ENCODE data around the gene KLHDC4.

DNA sequence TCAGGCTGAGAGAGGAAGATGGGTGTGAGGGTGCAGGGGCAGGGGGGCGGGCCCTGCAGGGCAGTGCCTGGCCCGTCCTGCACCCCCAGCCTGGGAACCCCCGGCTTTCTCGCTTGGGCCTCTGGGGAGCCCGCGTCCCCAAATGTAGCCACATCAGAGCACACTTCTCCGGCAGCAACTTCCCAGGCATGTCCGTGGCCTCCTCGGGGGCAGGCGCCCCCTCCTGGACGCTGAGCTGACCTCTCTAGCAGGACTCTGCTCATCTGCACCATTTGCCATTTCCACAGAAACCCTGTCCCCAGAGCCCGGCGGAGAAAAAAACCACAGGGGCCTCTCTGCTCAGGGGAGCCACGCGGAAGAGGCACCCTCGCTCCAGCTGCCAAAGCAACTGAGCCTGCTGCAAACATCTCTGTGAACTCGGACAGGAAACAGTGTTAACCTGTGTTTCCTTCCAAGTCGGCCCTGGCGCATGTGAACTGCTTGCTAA, 63.4 kb downstream of the KLHDC4 start:
- TF ChIP-seq, protein P1, sequence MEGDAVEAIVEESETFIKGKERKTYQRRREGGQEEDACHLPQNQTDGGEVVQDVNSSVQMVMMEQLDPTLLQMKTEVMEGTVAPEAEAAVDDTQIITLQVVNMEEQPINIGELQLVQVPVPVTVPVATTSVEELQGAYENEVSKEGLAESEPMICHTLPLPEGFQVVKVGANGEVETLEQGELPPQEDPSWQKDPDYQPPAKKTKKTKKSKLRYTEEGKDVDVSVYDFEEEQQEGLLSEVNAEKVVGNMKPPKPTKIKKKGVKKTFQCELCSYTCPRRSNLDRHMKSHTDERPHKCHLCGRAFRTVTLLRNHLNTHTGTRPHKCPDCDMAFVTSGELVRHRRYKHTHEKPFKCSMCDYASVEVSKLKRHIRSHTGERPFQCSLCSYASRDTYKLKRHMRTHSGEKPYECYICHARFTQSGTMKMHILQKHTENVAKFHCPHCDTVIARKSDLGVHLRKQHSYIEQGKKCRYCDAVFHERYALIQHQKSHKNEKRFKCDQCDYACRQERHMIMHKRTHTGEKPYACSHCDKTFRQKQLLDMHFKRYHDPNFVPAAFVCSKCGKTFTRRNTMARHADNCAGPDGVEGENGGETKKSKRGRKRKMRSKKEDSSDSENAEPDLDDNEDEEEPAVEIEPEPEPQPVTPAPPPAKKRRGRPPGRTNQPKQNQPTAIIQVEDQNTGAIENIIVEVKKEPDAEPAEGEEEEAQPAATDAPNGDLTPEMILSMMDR (IDR thresholded peaks at IDR 0.05; ENCODE audit: low read length): no peak
- no peak for TF ChIP-seq EZH2 (optimal IDR thresholded peaks at IDR 0.05; ENCODE audit: low read depth, low read length)

Measured in MM.1S (cell line).